ENCODE data around the gene VGLL4.
"Not testable (repeated sequence)": the region's sequence is repeated elsewhere in the genome, so short reads cannot be mapped to it uniquely, and the experiment has no call there.

The VGLL4 gene

DNA sequence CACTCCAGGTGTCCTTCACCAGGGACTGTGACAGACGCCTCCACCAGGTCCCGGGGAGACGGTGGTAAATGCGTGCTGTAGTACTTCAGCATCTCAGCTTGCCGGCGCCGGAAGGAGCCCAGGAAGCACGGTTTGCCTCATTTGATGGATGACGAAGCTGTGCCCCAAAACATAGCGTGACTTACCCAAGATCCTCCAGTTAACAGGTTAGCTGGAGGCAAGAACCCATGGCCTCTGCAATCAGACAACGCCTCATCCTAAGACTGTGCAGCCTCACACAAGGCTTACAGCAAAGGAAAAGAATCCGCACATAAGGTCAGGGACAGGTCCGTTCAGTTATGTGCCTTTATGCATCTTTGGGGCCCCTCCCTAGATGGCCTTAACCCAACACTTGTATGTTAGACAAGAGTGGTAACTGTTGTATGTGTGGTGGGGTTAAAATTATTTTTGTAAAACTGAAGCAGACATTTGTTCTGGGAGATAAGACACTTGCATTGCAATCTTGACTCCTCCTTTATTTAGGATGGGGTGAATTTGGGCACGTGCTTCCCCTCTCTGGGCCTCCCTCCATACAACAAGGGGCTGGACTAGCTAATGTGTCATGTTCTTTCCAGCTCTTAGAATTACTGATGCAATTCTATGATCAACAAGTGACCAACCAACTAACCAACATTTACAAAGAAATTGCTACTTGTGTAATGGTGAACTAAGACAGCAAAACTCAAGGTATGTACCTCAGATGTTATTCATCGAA, 39.4 kb downstream of the VGLL4 start:
- no peak for DNase-seq

DNA sequence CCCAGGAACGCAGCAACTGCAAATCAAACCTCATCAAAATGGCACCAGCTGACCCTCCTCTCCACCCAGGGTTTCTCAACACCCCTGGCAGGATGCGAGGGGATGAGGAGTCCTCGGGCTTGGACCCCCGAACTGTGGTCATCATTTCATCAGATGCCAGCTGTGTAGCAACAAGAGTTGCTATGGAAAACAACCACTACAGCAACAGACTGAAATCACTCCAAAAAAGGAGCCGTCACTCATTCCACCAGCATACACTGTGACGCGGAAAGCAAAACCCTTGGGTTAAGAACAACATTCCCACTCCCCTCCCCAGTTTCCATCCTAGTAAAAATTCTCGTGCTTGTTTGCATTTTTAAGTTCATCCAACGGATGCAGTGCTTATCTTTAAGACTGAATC, 40.1 kb downstream of the VGLL4 start:
- no peak for DNase-seq

DNA sequence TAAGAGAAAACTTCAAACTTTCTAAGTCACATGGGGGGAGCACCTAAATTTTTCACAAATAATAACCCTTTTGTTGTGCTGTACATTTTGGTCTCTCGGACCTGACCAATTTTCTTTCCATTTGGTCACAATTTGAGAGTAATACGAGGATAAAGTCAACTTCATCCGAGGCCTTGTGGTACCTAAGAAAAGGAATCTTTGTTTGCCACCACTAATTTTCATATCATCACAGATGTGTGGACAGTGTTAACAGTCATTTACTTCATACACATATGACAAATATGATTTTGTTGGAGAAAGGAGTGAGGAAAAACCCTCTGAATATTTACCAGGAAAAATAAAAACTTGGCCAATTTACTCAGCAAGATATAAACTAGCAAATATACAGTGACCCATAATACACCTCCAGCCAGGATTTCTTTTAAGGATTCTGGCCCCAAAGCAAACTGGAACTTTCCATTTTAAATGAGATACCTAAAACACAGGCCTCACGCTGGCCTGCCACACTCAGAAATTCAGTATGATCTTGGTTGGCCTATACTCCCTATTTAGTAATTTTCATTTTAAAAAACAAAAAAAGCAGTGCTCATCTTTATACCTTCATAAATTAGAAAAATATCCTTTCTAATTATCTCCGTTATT, 40.7 kb downstream of the VGLL4 start:
- no peak for DNase-seq

DNA sequence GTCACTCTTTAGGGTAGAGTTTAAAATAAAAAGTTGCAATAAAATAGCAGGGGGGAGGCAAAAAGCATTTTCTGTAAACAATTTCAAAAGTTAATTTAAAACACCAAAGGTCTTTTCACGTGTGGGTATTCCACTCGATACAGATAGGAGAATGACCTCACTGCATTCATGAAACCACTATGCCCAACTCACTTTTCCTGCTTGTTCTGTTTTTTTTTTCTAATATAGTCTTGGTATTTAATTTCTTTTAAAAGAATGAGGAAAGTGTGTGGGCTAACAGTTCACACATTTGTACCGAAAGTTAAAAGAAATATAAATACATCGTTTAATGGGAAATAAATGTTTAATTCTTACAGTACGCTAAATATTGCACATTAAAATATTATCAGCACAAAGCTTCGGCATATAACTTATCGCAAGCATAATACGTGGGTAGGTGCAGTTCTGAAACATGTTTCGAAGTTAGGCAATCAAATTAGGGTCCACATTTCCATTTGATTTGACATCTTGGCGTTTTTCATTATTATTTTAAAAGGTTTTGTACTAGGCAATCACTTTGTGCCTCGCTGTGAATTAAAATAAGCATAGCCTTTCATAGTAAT, 41.4 kb downstream of the VGLL4 start:
- DNase-seq, result no peak

DNA sequence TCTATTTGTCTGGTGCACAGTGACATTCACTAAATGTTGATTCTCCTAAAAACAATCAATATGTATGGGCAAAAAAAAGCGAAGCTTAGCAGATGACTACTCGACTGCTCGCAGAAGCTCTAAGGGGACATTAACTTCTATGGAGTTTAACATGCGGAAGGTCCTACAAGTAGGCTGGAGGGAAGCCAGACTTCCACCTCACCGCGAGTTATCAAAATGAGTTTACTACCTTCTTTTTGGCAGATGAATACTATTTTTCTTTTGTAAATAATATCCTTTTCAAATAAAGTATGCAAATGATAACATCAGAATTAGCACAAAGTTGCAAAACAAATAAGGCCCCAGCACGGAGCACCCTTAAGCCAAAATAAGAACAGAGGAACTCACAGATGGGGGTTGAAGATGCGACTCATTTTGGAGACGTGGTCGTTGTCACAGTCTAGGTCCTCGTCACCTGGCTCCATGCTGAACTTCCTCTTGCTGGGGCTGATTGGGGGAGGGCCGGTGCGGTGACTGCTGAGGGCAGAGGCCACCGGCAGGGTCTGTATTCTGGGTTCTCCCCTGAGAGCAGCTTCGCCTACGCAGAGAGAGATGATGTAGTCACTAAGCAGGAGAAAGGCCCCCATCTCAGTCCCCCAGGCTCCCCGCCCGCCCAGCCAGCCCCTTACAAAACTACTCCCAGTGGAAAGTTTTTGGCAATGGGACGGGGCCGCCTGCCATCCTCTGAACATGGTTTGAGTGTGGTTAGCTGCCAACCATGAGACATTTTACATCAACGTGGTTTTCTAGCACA, 42.1 kb downstream of the VGLL4 start:
- DNase-seq, result no peak

DNA sequence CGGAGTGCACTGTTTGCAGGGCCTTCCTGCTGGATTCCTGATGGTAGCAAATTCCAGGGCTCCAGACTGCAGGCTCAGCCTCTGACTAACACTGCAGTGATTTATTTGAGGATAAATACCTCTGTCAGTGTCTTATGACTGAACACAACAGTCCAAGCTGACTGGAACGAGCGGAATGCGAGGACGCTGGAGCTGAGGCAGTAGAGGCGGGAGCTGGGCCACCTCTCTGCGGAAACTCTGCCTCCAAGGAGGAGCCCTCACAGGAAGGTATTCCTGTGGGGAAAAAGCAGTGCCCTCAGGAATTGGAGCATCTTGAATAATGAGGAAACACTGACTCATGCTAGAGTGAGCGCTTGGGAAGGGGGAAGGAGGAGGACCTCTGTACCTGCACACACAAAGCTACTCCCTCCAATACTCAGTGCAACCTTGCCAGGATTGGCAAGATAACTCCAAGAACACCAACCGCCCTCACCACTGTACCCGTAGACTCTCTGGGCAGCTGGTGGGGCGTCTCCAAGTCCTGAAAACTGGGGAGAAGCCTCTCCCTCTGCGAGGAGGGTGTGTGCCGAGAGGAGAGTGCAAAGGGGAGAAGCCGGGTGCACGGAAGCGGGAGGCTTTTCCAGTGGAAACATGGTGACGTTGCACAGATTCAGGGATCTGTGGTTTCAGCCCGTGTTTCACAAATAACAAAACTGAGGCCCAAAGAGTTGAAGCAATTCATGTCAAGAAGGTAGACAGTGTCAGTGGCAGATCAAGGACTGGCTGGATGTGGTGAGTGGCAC, 43.0 kb downstream of the VGLL4 start:
- DNase-seq, result no peak

DNA sequence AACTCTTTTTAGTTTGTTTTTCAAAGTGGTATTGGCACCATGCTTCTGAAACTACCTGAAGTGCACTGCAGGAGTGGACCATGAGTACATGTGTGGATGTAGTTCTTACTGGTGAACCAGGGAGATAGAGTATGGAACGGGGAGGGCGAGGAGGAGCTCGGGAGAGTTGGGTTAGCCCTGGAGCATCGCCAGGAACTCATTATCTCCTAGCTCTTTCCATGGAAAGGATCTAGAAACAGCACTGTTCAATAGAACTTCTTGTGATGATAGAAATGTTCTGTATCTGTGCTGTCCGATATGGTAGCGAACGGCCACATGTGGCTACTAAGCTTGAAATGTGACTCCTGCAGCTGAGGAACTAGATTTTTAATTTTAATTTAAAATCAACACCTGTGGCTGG, 47.3 kb downstream of the VGLL4 start:
- no peak for DNase-seq

DNA sequence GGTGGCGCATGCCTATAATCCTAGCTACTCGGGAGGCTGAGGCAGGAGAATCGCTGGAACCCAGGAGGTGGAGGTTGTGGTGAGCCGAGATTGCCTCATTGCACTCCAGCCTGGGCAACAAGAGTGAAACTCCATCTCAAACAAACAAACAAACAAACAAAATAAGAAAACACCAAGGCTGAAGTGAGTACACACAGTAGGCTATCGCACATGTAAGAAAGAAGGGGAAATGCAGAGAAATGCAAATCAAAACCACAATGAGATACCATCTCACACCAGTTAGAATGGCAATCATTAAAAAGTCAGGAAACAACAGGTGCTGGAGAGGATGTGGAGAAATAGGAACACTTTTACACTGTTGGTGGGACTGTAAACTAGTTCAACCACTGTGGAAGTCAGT, 48.7 kb downstream of the VGLL4 start:
- not testable (repeated sequence) for DNase-seq

DNA sequence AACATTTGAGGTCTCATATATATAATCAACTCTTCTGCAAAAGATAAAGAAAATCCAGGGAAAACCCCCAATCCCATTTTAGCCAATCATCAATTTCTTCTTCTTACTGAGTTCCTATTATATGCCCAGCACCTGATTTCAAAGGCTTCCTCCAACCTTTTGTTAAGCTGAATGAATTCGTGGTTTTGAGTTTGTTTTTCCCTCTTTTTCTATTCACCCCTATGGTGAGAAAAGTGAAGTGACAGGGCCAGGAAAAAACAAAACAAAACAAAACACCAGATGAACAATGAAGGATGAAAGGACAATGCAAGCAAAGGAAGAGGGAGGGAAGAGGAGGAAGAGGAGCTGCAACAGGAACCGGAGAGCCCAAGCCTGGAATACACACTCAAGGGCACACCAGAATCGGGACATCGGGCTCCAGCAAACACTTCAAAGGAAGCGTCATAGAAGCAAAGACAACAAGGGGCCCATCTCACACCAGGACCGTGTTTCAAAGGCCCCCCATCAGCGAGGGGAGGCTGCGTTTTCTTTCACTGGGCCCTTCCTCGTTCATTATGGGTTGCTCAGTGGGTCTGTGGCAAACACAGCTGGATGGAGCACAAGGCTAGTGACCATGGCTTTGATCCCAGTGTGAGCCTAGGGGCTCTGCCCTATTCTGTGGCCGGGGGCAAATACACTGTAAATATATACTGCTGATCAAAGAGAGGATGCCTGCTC, 50.2 kb downstream of the VGLL4 start:
- no peak for DNase-seq

DNA sequence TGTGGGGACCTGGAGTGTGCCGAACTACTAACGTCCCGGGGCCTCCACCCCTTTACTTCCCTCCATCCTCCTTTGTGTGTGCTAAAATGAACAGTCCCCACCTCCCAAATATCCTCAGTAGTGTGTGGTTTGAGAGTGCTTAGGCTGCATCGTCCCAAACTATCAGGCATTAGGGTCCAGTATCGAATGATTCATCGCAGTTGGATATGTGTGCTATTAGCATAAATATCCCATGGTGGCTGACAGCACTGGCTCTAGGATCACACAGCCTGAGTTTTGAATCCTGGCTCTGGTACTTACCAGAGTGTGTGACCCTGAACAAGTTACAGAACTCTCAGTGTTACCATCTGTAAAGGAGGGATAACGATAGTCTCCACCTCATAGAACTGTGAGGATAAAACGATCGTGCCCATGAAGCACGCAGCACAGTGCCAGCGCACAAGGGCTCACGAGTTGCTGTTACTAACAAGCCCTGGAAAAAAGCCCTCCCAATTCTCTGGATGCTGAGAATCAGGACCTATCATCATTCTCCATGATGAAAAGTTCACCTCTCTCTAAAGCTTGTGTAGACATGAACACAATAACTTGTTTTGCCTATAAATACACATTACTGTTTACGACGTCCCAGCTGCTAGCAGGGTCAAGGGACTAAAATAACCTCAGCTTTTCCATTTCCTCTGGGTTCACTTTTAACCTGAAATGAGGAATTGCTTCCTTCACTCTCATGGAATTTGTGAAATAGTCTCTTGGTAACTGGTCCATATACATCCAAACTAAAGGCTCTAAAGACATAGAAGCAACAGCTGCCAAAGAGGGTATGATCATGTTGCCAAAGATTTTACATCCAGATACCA, 51.0 kb downstream of the VGLL4 start:
- no peak for DNase-seq

DNA sequence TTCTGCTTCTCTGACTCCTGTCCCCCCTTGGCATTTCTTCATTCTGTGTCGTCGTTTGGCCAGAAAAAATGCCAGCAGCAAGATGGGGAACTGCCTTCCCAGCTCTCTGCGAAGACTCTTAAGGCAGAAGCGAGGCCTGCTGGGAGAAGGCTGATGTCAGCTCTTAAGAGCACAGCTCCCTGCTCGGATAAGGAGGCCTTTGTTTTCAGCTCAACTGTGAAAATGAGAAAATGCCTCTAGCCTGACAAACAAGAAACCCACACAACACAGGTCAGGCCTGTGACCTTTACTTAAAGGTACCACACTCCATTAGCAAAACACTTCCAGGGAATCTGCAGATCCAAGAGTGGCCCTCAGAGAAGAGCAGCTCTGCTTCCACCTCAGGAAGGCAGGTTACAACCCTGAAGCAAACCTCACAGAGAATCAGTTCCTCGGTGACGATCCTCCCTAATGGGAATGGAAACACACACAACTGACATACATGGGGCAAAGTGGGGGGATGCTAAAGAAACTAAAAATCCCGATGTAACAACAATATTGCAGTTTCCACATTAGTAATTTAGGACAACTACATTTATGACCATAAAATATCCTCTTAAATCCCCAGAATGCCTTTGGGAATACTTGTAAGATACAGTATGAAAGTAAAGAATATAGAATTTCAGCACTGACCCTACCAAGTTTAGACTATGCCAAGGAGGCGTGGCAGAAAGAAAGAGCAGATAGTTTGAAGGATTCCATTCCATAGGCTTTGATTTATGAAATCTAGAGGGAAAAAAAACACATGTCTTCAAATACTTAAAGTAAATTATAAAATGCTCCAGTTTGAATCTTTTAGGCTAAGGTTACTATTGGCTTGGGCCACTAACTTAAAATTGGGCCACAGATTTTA, 52.1 kb downstream of the VGLL4 start:
- no peak for DNase-seq

DNA sequence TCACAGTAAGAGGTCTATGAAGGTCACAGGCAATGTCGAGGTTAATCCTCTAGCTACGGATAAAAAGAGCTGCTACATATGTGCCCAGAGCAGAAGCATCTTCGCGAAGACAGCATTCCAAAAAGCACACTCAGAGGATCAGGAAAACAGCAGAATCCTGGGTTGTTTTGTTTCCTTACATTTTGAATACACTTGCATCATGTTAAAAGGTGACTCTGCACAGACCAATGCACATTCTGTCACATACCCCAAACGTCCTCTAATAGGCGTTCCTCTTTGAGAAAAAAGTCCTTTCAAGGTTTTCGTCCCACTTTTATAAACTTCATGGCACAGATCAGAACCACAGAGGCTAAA, 52.7 kb downstream of the VGLL4 start:
- DNase-seq, result no peak

DNA sequence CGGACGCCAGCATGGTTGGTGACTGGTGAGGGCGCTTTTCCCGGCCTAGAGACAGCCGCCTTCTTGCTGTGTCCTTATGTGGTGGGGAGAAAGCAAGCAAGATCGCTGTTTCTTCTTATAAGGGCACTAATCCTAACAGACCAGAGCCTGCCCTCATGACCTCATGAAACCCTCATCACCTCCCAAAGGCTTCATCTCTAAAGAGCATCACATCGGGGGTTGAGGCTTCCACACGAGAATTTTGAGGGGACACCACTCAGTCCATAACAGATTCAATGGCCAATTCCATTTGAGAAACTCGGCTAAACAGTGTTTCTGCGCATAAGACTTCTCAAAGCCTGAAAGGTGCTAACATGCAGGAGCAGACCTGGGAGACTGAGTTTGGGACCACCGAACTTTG, 54.0 kb downstream of the VGLL4 start:
- DNase-seq, result no peak

DNA sequence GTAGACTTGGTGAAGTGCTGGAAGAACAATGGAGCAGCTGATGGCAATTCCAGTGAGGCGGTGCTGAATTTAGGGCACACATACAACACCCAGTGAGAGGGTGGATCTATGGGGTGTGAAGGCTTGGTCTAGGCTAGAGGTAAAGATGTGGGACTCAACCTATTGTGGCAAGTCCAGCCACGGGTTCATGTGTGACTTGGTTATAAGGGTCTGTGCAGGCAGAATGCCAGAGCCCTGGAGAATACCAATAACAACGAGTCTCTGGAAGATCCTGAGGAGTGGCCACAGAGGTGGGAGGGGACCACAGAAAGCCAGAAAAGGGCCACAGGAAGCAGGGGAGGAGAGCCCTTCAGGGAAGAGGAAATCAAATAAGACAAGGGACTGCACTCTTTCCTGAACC, 55.0 kb downstream of the VGLL4 start:
- DNase-seq, result no peak

DNA sequence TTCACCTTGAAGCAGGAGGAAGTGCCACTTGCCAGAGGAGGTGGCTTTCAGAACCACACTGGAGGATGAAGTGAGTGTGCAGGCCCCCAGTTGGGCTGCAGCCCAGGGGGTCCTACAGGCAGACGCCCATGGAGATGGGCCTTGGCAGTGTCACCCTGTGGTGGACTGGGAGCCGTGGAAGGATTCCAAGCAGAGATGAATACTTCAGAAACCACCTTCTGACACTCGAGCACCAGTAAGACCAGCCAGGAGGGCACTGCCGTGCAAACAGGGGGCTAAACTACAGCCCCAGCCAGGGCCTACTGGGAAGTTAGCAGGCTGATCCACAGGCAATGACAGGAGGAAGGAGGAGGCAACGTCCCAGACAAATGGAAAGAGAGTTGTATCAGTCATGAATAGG, 55.4 kb downstream of the VGLL4 start:
- no peak for DNase-seq

DNA sequence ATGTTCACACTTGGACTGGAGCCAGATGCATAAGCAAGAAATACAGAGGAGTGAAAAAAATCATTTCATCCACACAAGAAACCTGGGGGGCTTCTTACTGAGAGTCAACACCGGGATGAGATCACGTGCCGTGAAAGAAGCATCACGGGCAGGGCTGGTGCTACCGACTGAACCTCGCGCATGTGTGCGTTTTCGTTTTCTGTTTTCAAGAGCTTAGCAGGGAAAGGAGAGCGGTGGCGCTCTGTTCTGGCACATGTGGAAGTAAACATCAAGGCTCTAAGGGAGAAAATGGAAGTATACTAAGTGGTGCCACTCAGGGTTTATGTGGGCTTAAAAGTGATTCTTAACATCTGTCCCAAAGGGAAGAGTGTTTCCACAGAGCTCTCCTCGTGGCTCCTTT, 55.9 kb downstream of the VGLL4 start:
- DNase-seq, result no peak

DNA sequence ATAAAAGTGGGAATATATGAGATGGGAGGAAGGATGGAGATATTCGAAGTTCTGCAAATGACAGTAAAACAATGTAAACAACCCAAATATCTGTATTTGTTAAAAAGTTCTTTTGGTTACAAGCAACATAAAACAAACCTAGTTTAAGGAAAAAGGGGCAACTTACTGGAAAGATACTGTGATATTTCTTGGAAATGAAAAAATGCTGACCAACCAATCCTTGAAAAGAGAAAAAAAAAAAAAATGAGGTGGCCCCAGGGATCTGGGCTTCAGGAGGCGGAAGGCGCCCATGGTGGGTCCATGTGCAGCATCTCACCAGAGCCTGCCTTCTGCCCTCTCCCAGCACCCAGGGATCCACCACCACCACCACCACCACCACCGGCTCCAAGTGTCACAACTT, 59.1 kb downstream of the VGLL4 start:
- no peak for DNase-seq

DNA sequence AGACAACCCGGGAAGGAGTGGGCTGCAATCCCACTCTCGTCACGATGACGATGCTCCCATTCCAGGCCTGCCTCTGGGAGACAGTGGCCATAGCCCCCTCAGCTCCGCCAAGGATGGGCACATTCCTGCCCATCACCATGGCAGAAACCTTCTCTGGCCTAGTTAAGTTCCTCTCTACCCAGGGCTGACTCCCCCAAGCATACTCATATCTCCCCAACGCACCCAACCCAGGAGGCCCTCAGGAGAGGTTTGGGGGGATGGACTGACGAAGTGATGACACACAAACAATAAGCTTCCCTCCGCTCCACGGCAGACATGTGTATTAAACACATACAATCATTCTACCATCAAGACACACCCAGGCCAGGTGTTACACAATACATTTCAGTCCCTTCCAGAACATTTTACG, 60.1 kb downstream of the VGLL4 start:
- DNase-seq, result no peak

DNA sequence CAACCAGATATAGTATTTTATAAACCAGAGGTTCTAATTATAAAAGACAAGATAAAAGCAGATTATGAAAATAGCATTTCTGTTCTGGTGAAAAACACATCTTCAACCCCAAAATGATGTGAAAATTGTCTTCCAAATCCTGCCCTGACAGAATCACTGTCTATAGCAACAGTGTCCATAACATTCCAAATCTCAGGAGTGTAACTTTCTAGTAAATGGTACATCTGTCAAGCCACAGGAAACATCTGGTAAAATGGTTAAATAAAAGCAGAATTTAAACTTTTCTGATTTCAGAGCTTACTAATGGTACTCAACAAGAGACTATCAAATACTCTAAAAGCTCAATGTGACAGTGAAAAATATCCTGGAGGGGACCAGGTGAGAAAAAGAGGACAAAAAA, 60.5 kb downstream of the VGLL4 start:
- DNase-seq, result no peak
